KMS-11 (cell line): ENCODE results near the gene ZNF287.

Experiments used
- H2AFZ ChIP-seq: fragments of 200-600 bp; sonication (generic); 2 replicates; pipeline ENCODE4 v1.6.1; 2016; ENCODE audit warnings: antibody characterized with exemption, mixed run types, low read depth
- H3K27ac ChIP-seq: fragments of 200-600 bp; sonication (generic); 2 replicates; pipeline ENCODE4 v1.6.1; 2016; ENCODE audit warnings: mild to moderate bottlenecking, mixed run types
- H3K27me3 ChIP-seq: fragments of 200-600 bp; sonication (generic); 2 replicates; pipeline ENCODE4 v1.6.1; 2017; ENCODE audit warnings: mild to moderate bottlenecking, low read depth, mixed run types, moderate library complexity; ENCODE audit not compliant: insufficient read depth
- H3K36me3 ChIP-seq: fragments of 200-600 bp; sonication (generic); 2 replicates; pipeline ENCODE4 v1.6.1; 2017; ENCODE audit warnings: mild to moderate bottlenecking, mixed run types; ENCODE audit not compliant: insufficient read depth
- H3K4me1 ChIP-seq: fragments of 200-600 bp; sonication (generic); 2 replicates; pipeline ENCODE4 v1.6.1; 2016; ENCODE audit warnings: mild to moderate bottlenecking, low read depth, mixed run types; ENCODE audit not compliant: poor library complexity, severe bottlenecking
- H3K4me2 ChIP-seq: fragments of 200-600 bp; sonication (generic); 2 replicates; pipeline ENCODE4 v1.7.0; 2016; ENCODE audit warnings: mild to moderate bottlenecking, mixed run types
- H3K4me3 ChIP-seq: fragments of 200-600 bp; sonication (generic); IDR thresholded peaks from 2 replicates; pipeline ENCODE4 v1.6.1; 2017; ENCODE audit warnings: low read depth, low read length, mixed read lengths; ENCODE audit not compliant: insufficient read depth
- H3K79me2 ChIP-seq: fragments of 200-600 bp; sonication (generic); 2 replicates; pipeline ENCODE4 v1.6.1; 2016; ENCODE audit warnings: low read depth, mixed run types; ENCODE audit not compliant: insufficient read depth
- H3K9ac ChIP-seq: fragments of 200-600 bp; sonication (generic); 2 replicates; pipeline ENCODE4 v1.6.1; 2016; ENCODE audit warnings: mild to moderate bottlenecking, mixed run types
- H4K20me1 ChIP-seq: fragments of 200-600 bp; sonication (generic); 2 replicates; pipeline ENCODE4 v1.6.1; 2016; ENCODE audit warnings: mild to moderate bottlenecking, mixed run types; ENCODE audit not compliant: insufficient read depth
- TF ChIP-seq, protein P1 (sequence below): fragments of 200-600 bp; sonication (generic); conservative IDR thresholded peaks from 2 replicates; pipeline ENCODE4 v1.6.1; 2017; ENCODE audit warnings: low read depth, mild to moderate bottlenecking, antibody characterized with exemption, low read length, moderate library complexity, mixed read lengths

The ZNF287 gene

DNA sequence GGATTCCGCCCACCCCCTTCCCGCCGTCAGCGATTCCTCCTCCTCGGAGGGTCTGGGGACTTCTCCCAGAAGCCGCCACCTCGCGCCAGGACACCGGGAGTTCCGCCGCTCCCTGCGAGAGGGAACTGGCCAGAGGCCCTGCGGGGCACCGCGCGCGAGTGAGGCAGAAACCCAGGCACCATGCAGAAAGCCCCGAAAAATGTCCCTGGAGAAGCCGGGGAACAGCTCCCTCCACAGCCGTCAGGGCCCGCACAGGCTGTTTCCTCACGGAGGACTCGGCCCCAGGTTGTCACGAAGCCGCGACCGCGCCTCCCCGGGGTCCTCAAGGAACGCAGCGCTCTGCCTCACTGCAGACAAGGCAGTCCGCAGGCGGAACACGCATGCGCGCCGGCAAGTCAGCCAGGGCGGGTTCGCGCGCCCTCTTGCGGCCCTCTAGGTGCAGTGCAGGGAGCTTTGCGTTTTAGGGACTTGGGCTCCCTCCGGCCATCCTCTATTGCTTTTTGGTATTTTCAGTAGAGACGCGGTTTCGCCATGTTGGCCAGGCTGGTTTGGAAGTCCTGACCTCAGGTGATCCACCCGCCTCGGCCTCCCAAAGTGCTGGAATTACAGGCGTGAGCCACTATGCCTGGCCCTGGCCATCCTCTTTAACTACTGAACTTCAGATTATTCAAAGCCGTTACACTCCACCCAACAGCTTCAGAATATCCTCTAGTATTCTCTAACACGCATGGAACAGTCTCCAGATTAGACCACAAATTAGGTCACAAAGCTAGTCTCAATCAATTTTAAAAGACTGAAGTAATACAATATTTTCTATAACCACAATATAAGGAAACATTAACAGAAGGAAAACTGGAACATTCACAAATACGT is 20.3 kb upstream of the ZNF287 start:
- H3K27ac ChIP-seq = no peak overlapping the region
- no peaks in the 10 kb centered on the region for H3K79me2 ChIP-seq
- H3K4me3 ChIP-seq = no peak overlapping the region
- no peaks in the 10 kb centered on the region for H3K27me3 ChIP-seq
- H3K36me3 ChIP-seq = no peaks in the 10 kb centered on the region
- H3K4me1 ChIP-seq = no peaks in the 10 kb centered on the region
- peak overlapping the region; percentile 81 for H2AFZ ChIP-seq
- TF ChIP-seq, protein P1, sequence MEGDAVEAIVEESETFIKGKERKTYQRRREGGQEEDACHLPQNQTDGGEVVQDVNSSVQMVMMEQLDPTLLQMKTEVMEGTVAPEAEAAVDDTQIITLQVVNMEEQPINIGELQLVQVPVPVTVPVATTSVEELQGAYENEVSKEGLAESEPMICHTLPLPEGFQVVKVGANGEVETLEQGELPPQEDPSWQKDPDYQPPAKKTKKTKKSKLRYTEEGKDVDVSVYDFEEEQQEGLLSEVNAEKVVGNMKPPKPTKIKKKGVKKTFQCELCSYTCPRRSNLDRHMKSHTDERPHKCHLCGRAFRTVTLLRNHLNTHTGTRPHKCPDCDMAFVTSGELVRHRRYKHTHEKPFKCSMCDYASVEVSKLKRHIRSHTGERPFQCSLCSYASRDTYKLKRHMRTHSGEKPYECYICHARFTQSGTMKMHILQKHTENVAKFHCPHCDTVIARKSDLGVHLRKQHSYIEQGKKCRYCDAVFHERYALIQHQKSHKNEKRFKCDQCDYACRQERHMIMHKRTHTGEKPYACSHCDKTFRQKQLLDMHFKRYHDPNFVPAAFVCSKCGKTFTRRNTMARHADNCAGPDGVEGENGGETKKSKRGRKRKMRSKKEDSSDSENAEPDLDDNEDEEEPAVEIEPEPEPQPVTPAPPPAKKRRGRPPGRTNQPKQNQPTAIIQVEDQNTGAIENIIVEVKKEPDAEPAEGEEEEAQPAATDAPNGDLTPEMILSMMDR = peak; percentile 62
- H3K4me2 ChIP-seq = peak overlapping the region; percentile 71
- no peaks in the 10 kb centered on the region for H4K20me1 ChIP-seq
- H3K9ac ChIP-seq = no peak overlapping the region

DNA sequence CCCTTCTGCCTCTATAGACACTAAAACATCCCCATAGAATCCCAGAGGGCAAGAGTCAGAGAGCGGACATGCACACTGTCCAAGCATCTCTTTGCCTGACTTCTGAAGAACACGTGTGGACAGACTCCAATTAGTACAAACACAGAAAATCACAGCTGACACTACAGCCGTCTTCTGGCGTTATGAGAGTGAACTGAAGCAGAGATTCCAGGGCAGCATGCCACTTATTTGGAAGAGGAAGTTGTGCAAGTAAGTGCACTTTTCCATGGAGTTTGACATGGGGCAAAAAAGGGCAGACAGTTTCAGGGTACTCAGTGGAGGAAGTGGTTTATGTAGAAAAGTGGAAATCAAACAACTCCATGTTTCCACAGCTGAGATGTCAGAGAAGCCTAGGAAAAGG is 16.8 kb upstream of the ZNF287 start:
- no peak overlapping the region for H3K4me3 ChIP-seq
- no peaks in the 10 kb centered on the region for H3K27me3 ChIP-seq
- no peak overlapping the region for H3K27ac ChIP-seq
- H3K4me1 ChIP-seq = no peaks in the 10 kb centered on the region
- no peaks in the 10 kb centered on the region for H3K36me3 ChIP-seq
- no peak overlapping the region for H2AFZ ChIP-seq
- H3K79me2 ChIP-seq = no peaks in the 10 kb centered on the region
- H3K4me2 ChIP-seq = no peak overlapping the region
- TF ChIP-seq, protein P1 = no peak
- no peak overlapping the region for H3K9ac ChIP-seq
- H4K20me1 ChIP-seq = no peaks in the 10 kb centered on the region

- TF ChIP-seq, protein P1 = no peak
Observed at GRCh38 chr17:16584273-16584995, 15.4 kb upstream of the ZNF287 start.

DNA sequence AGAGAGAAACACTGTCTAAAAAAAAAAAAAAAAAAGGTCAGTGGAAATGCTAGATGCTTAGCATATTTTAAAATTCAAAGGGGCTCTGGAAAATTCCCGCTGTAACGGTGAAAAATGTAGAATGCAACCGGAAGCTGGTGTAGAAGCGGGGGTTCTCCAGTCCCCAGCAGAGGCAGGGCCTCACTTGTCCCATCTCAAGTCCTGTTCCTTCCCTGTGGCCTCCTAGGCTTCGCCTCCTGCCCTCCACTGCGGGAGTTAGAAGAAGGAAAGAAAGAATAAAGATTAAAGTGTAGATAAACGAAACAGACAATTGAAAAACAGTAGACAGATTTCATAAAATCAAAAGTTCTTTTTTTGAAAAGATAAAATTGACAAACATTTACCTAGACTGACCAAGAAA is 14.8 kb upstream of the ZNF287 start:
- Histone ChIP-seq H4K20me1 (no peaks in the 10 kb centered on the region), H3K79me2 (no peaks in the 10 kb centered on the region), H3K9ac (no peak overlapping the region), H3K27me3 (no peaks in the 10 kb centered on the region), H3K4me2 (no peak overlapping the region), H3K27ac (no peak overlapping the region), H3K36me3 (no peaks in the 10 kb centered on the region), H2AFZ (no peak overlapping the region), H3K4me3 (no peak overlapping the region), H3K4me1 (no peaks in the 10 kb centered on the region)
- TF ChIP-seq, protein P1 = no peak

More at GRCh38 chr17:16584273-16584995, 15.4 kb upstream of the ZNF287 start:
- no peak overlapping the region for H3K27ac ChIP-seq
- no peaks in the 10 kb centered on the region for H3K27me3 ChIP-seq
- no peaks in the 10 kb centered on the region for H3K79me2 ChIP-seq
- H3K9ac ChIP-seq = no peak overlapping the region
- H2AFZ ChIP-seq = no peak overlapping the region
- no peaks in the 10 kb centered on the region for H3K36me3 ChIP-seq
- H3K4me2 ChIP-seq = no peak overlapping the region
- H3K4me1 ChIP-seq = no peaks in the 10 kb centered on the region
- no peak overlapping the region for H3K4me3 ChIP-seq
- no peaks in the 10 kb centered on the region for H4K20me1 ChIP-seq
